ENCODE measurements around the gene KIAA1217.

GRCh38 chr10:24257588-24257987 is 48.6 kb downstream of the KIAA1217 start:
- TF ChIP-seq CTCF (IDR thresholded peaks at IDR 0.05) = no peak
- TF ChIP-seq POLR2A (IDR thresholded peaks at IDR 0.05) = no peak

Measured in lower leg skin (tissue), 3 donors.